Measurements from ENCODE around the gene IGSF3.

Gene IGSF3

GRCh38 chr1:116546354-116546977 is 121.1 kb downstream of the IGSF3 start:
- no peak for DNase-seq

- no peak for DNase-seq
Measured at GRCh38 chr1:116545359-116545705, 122.2 kb downstream of the IGSF3 start.

- DNase-seq: no peak
Measured at GRCh38 chr1:116544588-116545358, 122.8 kb downstream of the IGSF3 start.

GRCh38 chr1:116540088-116540487 is 127.4 kb downstream of the IGSF3 start:
- DNase-seq: no peak

GRCh38 chr1:116538544-116538943 is 129.0 kb downstream of the IGSF3 start:
- no peak for DNase-seq

- no peak for DNase-seq
Measured at GRCh38 chr1:116537898-116538297, 129.6 kb downstream of the IGSF3 start.

GRCh38 chr1:116537040-116537831 is 130.3 kb downstream of the IGSF3 start:
- DNase-seq: no peak

GRCh38 chr1:116534014-116534739 is 133.4 kb downstream of the IGSF3 start:
- DNase-seq: no peak

- no peak for DNase-seq
Measured at GRCh38 chr1:116533429-116533820, 134.1 kb downstream of the IGSF3 start.

GRCh38 chr1:116532671-116533428 is 134.7 kb downstream of the IGSF3 start:
- no peak for DNase-seq

- no peak for DNase-seq
Measured at GRCh38 chr1:116531917-116532316, 135.6 kb downstream of the IGSF3 start.

GRCh38 chr1:116529681-116530080 is 137.9 kb downstream of the IGSF3 start:
- DNase-seq: no peak

GRCh38 chr1:116529199-116529631 is 138.3 kb downstream of the IGSF3 start:
- DNase-seq: no peak

- DNase-seq: no peak
Measured at GRCh38 chr1:116528329-116529083, 139.0 kb downstream of the IGSF3 start.

GRCh38 chr1:116525440-116525839 is 142.1 kb downstream of the IGSF3 start:
- DNase-seq: no peak
